GM19452 (cell line): ENCODE results near the gene CACNA1S.

Experiments
- ATAC-seq: cut with Tn5 transposase; IDR thresholded peaks from one replicate; pipeline ENCODE4 v1.9.1; 2021; ENCODE audit not compliant: unreplicated experiment

Gene CACNA1S

DNA sequence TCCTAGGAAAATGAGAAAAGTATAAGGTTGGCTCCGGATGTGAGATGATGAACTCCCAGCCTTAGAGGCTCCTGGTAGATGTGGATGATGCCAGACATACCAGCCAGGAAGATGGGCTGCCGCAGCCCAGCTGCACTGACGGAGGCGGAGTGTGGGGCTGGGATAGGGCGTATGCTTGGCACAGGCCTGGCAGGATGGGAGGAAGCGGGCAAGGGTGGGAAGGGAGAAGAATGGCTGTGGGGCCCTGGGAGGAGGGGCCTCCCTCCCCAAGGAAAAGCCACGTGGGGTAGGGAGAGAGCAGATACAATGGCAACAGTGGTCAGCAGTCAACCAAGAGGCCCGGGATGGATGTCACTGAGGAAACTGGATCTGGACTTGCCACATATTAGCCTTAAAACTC is 47.4 kb downstream of the CACNA1S start:
- no peak for ATAC-seq

DNA sequence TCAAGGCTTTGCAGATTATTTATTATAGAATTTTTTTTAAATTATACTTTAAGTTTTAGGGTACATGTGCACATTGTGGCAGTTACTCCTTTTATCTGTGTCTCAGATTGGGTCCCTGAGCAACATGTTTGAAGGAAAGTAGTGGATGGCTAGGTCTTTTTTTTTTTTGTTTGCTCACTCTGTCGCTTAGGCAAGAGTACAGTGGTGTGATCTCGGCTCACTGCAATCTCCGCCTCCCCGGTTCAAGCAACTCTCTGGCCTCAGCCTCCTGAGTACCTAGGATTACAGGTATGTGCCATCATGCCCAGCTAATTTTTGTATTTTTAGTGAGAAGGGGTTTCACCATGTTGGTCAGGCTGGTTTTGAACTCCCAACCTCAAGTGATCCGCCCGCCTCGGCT is 49.1 kb downstream of the CACNA1S start:
- no peak for ATAC-seq

DNA sequence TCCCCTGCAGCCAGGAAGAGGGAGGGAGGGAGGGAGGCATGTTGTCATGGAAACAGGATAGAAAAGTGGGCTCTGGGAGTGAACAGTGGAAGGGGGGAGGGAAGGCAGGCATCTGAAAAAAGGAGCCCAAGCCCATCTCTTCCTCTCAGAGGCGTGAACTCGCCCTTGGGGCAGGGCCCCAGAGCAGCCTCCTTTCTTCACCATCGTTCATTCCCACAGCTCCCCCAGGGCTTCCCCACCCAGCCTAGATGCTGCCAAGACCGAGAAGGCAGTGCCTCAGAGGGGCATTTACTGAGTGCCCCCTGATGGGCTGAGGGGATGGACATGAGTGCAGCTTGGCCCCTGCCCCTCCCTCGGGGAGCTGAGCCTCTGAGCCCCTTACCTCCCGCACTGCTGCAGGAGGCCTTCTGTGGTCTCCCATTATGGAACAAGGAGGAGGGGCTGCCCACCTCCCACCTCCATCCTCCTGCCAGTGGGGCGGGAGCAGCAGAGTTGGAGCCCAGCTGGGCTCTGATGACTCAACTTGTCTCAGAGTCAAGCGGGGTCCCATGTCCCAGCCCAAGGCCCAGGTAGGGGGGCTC is 49.6 kb downstream of the CACNA1S start:
- ATAC-seq = no peak

DNA sequence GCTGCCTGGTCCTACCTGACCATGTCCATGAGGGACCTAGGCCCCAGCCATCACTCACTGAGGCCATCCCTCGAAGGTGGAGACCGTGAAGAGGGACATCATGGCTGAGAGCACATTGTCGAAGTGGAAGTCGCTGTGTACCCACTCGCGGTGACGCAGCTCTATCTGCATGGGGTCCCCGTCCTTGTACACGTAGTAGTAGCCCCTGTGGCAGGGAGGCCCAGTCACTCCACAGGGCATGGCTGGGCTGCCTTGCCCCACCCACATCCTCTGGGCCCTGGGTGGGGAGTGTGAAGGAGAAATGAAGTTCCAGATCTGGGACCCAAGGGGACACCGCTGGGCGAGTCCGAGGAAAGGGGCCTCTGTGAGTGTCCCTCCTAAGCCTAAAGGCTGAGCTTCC is 50.3 kb downstream of the CACNA1S start:
- no peak for ATAC-seq

DNA sequence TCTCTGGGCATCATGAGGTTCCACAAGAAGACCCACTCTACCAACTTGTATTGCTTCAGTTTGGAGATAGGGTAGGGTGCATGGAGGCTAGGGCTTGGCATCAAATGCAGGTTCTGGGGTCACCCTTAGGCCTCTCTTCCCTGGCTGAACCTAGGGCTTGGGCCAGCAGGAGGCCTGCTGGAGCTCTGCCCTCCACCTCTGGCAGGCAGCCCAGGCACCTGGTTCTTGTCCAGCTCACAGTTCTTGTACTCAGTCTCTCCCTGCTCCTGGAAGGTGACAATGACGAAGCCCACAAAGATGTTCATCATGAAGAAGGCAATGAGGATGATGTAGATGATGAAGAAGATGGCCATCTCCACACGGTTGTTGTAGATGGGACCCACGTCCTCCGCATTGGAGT is 51.2 kb downstream of the CACNA1S start:
- no peak for ATAC-seq

DNA sequence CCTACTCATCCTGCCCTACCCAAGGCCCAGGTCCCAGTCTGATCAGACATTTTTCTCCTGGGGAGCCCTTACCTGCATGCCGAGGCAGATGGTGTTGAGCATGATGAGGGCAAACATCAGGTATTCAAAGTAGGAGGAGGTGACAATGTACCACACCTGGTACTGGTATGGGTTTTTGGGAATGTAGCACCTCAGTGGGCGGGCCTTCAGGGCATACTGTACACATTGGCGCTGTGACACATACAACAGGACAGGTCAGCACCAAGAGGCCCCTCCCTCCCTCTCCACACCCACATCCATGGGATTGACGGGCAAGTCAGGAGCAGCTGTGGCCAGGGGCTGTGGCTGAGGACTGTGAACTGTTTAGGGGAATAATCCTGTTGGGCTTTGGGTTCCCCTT is 51.6 kb downstream of the CACNA1S start:
- ATAC-seq = no peak

DNA sequence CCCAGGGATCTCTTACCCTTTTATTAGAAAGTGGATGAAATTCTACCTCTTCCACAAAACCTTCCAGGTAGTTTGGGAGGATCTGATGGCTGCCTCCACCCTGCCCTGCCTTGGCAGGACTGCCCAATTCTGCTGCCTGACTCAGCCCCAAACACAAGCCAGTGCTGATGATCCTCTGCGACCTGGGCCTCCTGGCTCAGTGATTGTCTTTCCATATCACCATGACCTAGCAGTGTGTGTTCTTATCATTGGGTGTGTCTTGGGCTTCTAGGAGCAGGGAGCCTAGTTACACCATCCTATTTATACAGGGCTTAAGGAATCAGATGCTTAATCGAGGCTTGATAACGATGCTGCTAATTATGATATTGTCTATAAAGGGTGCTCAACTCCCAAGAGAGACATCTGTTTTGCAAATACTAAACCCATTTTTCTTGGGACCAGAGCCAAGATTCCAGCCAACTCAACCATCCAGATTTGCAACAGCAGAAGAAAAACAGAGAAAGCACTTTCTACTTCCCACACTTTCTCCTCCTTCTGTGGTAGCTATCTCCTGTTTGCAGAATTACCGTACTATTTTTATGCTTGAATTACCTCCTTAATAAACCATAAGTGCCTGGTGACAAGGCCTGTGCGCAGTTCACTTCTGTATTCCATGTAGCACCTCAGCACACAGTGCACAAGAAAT is 52.2 kb downstream of the CACNA1S start:
- no peak for ATAC-seq

DNA sequence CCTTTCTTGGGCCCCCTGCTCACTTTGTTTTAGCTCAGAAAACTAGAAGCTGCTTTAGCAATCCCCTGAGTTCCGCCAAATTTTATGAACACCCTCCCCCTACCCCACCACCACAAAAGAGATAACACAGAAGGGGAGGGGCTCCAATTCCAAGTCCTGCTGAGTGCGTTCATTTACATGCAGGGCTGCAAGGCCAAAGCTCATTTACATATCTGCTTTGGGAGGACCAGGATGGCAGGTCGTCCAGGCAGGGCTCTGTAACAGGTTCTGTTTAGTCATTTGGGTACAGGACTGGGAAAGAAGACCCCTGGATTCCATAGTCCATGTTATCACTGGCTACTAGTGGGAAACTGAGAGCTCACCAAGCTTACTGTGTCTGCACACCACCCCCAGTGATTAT is 52.8 kb downstream of the CACNA1S start:
- no peak for ATAC-seq

DNA sequence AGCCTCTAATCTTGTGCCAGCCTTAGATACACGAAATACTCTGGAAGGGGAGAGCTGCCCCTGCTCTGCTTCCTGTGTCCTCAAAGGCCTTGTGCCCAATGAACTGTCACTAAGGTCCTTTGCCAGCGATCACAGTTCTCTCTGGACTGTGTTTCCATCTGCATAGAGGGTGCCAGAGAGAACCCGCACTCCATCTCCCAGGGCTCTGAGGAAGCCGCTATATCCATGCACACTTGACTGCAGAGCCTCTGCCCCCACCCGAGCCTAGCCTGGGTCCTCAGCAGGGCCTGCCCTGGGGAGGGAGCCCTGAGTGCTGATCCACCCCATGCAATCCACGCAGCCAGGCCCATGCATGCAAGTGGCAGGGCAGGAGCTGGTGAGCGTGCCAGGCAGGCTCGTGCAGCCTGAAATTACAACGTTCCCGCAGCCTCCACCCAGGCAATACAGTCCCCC is 58.1 kb downstream of the CACNA1S start:
- ATAC-seq = no peak

DNA sequence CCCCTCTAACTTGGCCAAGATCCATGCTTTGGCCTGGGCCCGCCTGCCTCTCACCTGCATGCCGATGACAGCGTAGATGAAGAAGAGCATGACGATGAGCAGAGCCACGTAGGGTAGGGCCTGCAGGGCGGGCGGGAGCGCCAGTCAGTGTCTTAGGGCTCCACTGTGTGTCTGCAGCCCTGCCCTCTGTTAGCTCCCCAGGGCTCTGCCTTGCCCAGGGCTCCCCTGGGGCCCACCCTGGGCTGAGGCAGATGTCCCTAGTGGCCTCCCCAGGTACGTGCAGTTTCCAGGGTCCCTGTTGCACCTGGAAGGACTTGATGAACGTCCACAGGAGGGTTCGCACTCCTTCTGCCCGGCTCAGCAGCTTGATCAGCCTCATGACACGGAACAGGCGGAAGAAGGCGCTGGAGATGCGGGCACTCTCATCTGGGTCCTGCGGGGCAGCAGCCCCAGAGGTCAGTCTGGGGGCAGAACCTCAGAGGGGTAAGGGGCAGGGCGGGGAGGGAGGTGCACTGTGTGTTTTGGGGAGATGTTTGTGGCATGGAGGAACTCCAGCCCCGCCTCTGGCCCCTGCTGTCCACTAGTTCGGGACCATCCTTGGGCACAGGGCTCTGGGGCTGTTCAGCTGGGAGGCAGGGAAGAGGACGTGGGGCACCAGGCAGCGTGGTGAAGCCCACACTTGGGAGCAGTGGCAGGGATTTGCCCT is 58.9 kb downstream of the CACNA1S start:
- ATAC-seq = no peak

DNA sequence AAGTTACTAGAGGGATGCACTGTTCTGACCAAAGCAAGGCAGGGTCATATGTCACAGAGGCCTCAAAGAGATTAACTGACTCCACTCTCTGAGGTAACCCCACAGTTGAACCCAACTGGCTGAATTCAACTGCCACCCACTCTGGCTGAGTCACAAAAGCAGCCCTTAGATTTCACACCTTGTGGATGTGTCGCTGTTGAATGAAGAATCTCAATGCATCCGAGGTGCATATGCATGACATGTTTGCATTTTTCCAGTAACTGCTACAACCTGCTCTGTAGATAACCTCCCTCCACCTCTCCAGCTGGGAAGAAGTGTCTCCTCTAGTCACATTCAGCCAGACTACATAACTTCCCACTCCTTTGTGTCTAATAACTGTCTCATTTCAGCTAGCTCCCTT is 60.8 kb downstream of the CACNA1S start:
- ATAC-seq = no peak

DNA sequence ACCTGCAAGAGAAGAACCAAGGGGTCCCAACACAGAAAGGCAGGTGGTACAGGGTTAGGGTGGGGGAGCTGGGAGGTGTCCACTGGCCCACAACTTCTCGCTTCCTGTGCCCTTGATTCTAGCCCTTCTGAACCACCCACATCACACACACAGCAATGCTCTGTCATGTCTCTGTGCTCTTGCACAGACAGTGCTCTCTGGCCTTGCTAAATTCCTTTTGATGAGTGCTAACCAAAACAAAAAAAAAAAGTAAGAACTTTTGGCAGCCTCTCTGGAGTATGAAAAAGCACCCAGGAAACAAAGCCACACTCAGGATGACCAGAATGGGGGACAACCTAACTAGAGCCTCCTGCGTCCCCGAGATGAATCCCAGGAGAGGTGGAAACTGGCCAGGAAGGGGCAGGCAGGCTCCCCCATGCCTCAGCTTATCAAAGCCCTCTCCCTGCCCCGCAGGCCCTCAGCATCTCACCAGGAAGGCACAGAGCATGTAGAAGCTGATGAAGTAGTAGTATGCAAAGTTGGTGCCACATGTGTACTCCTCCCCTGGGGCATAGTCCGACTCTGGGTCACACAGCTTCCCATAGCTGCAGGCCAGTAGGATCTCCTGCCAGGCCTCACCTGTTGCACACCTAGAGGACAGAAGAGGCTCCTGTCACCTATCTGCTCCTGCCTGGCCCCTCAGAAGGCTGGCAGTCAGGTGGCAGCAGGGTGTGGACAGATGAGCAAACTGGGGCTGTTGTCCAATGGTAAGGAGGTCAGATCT is 61.5 kb downstream of the CACNA1S start:
- ATAC-seq = no peak

DNA sequence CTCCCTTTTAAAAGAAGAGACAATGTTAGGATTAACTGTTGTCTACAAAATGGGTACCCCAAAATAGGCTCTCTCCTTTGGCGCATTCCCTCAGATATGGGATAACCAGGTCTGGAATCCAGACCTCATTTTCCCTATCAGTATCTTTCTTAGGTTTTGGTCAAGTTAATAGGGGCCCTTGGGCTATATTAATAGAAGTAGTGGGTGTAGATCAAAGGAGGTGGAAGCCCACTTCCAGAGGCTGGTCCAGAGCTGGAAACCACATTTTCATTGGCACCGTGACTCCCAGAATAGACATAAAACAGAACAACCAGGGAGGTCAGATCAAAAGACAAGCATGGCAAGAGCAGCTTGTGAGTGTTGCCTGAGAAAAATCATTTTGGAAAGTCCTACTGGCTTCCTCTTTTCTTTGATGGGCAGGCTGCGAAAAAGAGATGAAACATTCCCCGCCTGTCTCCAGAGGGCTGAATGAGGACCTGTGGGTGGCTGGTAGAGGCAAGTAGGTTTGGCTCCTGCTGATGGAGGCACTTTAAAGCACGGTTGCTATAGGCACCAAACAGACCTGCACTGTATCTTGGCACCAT is 62.9 kb downstream of the CACNA1S start:
- no peak for ATAC-seq

DNA sequence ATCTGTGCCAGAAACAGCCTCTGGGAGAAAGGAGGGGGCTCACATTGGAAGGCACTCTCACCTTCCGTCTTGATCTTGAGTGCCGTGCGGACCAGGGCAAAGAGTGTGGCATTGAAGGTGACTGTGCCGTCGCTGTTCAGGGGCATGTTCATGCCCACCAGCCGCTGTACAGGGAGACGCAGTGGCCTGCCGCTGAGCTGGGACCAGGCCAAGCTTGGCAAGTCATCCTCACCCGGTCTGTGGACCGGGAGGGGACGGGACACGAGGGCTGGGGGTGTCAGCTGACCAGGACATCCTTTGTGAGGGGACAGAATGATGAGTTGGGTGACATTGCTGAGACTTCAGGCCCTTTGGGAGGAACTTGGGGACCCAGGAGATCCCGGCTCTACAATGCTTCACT is 63.7 kb downstream of the CACNA1S start:
- ATAC-seq = no peak

DNA sequence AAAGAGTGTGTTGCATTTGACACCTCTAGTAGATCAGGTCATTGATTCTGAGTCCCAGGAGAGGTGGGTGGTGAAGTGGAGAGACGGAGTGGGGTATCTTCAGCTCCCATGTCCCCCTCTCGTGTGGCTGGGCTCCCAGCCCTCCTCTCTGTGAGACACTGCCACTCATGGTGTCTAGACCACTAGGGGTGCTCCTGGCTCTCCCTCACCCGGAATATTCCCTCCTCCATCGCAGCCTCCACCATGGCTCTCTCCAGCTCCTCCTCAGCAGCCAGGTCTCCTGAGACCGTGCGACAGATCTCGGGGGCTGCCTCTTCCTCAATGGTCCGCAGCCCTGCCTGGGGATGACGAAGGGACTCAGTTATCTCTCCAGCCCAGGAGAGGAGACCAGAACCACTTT is 68.1 kb downstream of the CACNA1S start:
- no peak for ATAC-seq

DNA sequence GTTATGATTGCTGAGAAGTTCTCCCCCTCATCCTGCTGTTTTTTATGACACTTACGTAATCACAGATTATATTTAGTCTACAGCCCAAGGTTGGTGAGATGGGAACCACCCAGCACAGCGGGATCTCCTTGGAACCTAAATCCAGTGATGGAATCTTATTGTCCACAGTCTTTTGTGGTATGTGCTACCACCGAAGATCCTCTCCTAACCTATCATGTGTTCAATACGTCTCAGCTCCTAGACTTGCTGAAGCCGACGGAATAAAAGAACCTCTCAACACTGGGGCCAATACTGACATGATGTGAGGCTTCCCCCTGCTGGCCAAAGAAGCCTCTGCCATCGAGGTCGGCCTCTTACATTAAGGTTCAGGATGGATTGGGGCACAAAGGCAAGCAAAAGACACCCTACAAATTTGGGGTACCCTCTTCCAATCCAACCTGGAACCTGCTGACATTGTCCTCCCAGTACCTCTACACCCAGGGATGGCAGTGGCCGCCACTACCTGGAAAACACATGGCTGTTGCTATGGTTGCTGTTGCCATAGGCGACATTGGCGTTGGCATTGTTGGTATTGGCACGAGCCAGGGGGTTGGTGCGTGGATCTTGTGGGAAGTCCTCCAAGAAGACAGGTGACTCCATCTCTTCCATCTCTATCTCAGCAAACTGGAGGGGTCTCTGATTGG is 69.3 kb downstream of the CACNA1S start:
- ATAC-seq = no peak

DNA sequence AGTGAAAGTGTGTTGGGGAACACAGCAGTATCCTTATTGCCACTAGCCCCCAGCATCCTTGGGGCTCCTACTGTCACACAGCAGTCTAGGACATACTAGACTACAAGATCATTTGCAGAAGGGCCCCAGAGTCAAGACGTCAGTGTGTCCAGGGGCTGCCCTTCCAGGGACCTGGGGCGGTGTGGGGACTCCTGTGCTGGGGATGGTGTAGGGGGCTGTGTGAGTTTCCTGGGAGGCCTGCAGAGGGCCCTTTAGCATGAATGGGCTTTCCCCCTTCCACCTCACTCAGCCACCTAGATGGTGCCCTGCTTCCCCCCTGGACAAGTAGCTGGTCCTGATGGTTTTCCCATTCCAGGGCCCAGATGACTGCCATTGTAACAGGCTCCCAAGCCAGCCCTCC is 71.2 kb downstream of the CACNA1S start:
- no peak for ATAC-seq

DNA sequence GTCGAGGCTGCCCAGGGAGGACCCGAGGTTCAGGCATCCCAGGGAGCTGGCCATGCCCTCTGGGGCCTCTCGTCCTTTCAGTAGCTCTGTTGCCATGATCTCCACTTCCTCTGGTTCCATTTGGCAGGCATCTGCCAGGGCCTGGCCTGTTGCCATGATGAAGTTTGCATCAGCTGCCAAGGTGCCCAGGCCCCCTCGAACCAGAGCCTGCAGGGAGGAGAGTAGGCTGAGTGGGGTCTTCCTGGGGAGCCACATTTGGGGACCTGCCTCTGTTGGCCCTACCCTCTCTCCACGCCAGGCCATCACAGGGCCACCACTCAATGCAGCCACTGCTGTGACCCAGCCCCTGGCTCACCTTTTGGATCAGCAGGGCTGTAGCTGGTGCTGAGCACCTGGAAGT is 72.3 kb downstream of the CACNA1S start:
- no peak for ATAC-seq

DNA sequence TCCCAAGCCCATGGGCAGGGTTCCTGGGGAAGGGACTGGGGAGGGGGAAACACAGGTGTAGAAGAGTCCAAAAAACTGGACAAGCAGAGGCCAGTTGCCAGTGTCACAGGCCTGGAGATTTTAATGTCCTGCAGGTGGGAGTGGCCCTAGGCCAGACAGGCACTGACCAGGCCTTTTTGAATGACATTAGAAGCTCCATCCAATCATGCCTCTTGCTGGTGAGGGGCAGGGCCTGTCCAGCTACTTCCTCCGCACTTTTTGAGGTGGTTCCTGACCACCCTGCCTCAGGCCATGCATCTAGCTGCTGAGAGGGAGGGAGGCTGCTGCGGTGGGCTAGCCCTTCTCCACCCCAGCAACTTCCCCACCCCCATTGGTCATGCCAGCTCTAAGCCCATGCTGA is 72.8 kb downstream of the CACNA1S start:
- ATAC-seq = no peak

DNA sequence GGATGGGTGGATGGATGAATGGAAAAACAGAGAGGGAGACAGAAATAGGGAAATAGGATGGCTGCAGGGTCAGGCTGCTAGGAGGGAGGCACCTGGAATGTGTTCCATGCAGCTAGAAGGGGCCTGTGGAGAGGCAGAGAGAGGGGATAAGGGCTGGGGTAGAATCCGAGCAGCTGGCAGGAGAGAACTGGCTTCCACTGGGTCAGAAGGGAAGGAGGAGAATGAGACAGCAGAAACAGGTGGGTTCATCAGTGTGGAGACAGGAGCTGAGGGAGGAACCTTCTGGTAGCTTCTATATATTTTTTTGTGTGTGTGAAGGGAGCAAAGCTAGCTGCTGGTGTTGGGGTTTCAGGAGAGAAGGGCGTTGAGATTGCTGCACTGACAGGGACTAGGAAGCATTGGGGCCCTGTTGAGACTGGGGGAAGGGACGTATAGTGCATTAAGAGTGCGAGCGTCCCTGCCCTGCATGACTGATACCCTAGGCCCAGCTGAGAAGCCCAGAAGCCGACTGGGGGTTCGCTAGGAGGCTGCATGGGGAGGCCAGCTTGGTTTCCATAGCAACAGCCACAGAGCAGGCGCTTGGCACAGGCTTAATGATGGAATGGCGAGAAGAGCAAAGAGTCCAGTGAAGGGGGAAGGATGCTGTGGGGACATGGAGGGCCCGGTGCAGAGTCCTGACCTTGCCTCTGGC is 73.9 kb downstream of the CACNA1S start:
- no peak for ATAC-seq
